ENCODE results near the gene SPRY4.

- TF ChIP-seq EZH2 (IDR thresholded peaks at IDR 0.05) (no peak), POLR2AphosphoS5 (IDR thresholded peaks at IDR 0.05; ENCODE audit: borderline replicate concordance, low read depth, low read length) (no peak)
Observed at GRCh38 chr5:142280066-142281007, 44.5 kb downstream of the SPRY4 start.

Measured in SK-N-MC (cell line).